Fibroblast of the aortic adventitia (primary cell): ENCODE results near the gene FAHD1. TPM values are rescaled to one million over a fixed set of nuclear protein-coding genes. Genes with fewer than 3 reads are reported as not detected.
A peak's percentile ranks its signal among the peaks of the same experiment; 100 is the strongest.

Experiments used
- DNase-seq: peaks from one replicate; pipeline ENCODE4 v3.0.0-alpha.2; 2010; ENCODE audit warnings: low read depth
- H3K4me3 ChIP-seq: 2 replicates; pipeline ENCODE4 v1.5.1; 2011; ENCODE audit warnings: low read depth, mild to moderate bottlenecking, control low read depth, low read length, moderate library complexity
- CTCF ChIP-seq: IDR thresholded peaks from 2 replicates; pipeline ENCODE4 v1.5.1; 2011; ENCODE audit warnings: mild to moderate bottlenecking, low read length, control low read depth, inconsistent platforms; ENCODE audit not compliant: insufficient read depth
- total RNA-seq: library from RNA; depleted of rRNA; stranded (reverse); fragments of >200 nt; gene quantifications from 2 replicates; pipeline ENCODE4 v1.2.3, GENCODE V29; 2012; ENCODE audit warnings: low replicate concordance

Gene FAHD1
- total RNA-seq, 1 donor = 36.7 TPM

GRCh38 chr16:1830213-1830612 is 3.2 kb downstream of the FAHD1 start:
- no peak for DNase-seq
- H3K4me3 ChIP-seq = no peak overlapping the region
- TF ChIP-seq CTCF = no peak

GRCh38 chr16:1831186-1832075 is 4.4 kb downstream of the FAHD1 start:
- TF ChIP-seq CTCF = no peak
- no peak for DNase-seq
- no peak overlapping the region for H3K4me3 ChIP-seq

- H3K4me3 ChIP-seq = no peak overlapping the region
- DNase-seq = no peak
- TF ChIP-seq CTCF = no peak
Measured at GRCh38 chr16:1832838-1833454, 5.9 kb downstream of the FAHD1 start.

GRCh38 chr16:1834096-1834495 is 7.1 kb downstream of the FAHD1 start:
- no peak for TF ChIP-seq CTCF
- DNase-seq = no peak

GRCh38 chr16:1839554-1839953 is 12.5 kb downstream of the FAHD1 start:
- DNase-seq = peak; percentile 72
- TF ChIP-seq CTCF = no peak

More at GRCh38 chr16:1834096-1834495, 7.1 kb downstream of the FAHD1 start:
- H3K4me3 ChIP-seq = no peak overlapping the region

GRCh38 chr16:1845985-1846384 is 19.0 kb downstream of the FAHD1 start:
- H3K4me3 ChIP-seq = no peak overlapping the region
- no peak for DNase-seq
- no peak for TF ChIP-seq CTCF

More at GRCh38 chr16:1839554-1839953, 12.5 kb downstream of the FAHD1 start:
- H3K4me3 ChIP-seq = no peak overlapping the region
